ENCODE results near the gene VPS33A.

GRCh38 chr12:122207391-122207790 lies 58.9 kb downstream of the VPS33A start:
- no peak for TF ChIP-seq CTCF (conservative IDR thresholded peaks at IDR 0.05; ENCODE audit: low read depth in 2 of 2)
- no peak for TF ChIP-seq POLR2AphosphoS5 (IDR thresholded peaks at IDR 0.05; ENCODE audit: low read depth)
- TF ChIP-seq NANOG (IDR thresholded peaks at IDR 0.05; ENCODE audit: borderline replicate concordance): no peak

Data from GM23338 (cell line).